ENCODE results near the gene SCNN1G.
A peak's percentile ranks its signal among the peaks of the same experiment; 100 is the strongest.
"Not testable (repeated sequence)": the region's sequence is repeated elsewhere in the genome, so short reads cannot be mapped to it uniquely, and the experiment has no call there.

SCNN1G gene, protein sequence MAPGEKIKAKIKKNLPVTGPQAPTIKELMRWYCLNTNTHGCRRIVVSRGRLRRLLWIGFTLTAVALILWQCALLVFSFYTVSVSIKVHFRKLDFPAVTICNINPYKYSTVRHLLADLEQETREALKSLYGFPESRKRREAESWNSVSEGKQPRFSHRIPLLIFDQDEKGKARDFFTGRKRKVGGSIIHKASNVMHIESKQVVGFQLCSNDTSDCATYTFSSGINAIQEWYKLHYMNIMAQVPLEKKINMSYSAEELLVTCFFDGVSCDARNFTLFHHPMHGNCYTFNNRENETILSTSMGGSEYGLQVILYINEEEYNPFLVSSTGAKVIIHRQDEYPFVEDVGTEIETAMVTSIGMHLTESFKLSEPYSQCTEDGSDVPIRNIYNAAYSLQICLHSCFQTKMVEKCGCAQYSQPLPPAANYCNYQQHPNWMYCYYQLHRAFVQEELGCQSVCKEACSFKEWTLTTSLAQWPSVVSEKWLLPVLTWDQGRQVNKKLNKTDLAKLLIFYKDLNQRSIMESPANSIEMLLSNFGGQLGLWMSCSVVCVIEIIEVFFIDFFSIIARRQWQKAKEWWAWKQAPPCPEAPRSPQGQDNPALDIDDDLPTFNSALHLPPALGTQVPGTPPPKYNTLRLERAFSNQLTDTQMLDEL

GRCh38 chr16:23182679-23183542 lies at the start of gene SCNN1G:
SCNN1G (plus strand) TSS chr16:23182745; CDS start chr16:23186272, 3,527 bp downstream.
- no peak for DNase-seq

GRCh38 chr16:23132775-23133463 lies 49.6 kb upstream of the SCNN1G start:
- no peak for DNase-seq

DNA sequence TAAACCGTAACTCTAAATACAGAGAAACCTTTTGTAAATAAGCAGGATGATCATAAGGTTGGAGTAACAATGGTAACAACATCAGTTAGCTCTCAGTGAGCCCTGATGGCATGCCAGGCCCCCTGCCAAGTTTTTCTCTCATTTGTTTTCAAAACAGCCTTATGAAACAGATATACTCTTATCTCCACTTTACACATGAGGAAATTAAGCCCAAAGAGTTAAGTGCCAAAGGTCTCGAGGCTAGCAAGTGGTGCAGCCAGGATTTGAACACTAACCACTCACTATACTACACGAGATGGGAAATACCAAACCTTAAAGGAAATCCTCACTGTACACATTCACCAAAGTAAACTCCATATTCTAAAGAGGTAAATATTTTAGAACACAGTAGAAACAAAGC lies 48.3 kb upstream of the SCNN1G start:
- no peak for DNase-seq

- no peak for DNase-seq
Measured at GRCh38 chr16:23137256-23137655, 45.3 kb upstream of the SCNN1G start.

DNA sequence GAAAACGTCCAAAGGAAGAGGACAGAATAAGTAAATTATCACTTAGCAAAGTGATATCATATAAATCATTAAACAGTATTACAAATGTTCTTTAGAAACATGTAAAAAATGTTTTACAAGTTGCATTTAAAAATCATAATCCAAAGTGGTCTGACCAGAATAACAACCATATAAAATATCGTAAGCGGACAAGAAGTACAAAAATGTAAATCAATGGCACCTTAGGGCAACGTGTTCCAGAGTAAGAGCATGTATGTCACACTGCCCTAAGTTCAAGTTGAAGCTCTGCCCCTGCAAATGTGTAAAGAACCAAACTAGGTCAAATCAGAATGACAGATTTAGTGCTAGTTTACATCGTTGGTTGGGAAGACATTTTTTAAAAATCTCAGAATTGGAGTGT lies 44.7 kb upstream of the SCNN1G start:
- no peak for DNase-seq

DNA sequence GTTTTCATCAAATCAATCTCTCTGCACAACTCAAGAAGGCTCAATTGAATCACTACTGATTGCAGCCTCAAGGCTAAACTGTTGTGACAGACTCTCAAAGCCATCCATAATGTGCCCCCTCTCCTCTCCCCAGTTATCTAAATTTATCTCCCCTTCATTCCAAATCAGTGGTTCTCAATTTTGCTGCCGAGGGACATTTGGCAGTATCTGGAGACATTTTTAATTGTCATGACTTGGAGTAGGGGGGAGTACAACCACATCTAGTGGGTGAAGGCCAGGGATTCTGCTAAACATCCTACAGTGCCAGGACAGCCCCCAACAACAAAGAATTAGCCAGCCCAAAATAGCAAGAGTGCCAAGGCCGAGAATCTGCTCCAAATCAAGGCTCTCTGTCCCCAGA lies 42.4 kb upstream of the SCNN1G start:
- DNase-seq, result no peak

DNA sequence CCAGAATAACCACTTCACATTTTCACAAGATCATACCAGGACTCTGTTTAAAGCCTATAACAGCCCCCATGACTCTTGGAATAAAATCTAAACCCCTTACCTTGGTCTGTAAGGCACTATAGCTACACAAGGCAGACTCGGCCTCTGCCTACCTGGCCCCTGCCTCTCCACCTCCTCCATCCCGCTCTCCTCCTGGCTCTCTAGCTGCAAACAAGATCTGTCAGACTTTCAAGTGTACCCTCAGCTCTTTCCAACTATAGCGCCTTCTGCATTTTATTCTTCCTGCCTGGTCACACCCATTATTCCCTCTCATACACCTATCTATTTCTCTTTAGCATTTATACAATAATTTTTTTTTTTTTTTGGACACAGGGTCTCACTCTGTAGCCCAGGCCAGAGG lies 41.5 kb upstream of the SCNN1G start:
- no peak for DNase-seq

GRCh38 chr16:23141500-23141899 lies 41.0 kb upstream of the SCNN1G start:
- no peak for DNase-seq

DNA sequence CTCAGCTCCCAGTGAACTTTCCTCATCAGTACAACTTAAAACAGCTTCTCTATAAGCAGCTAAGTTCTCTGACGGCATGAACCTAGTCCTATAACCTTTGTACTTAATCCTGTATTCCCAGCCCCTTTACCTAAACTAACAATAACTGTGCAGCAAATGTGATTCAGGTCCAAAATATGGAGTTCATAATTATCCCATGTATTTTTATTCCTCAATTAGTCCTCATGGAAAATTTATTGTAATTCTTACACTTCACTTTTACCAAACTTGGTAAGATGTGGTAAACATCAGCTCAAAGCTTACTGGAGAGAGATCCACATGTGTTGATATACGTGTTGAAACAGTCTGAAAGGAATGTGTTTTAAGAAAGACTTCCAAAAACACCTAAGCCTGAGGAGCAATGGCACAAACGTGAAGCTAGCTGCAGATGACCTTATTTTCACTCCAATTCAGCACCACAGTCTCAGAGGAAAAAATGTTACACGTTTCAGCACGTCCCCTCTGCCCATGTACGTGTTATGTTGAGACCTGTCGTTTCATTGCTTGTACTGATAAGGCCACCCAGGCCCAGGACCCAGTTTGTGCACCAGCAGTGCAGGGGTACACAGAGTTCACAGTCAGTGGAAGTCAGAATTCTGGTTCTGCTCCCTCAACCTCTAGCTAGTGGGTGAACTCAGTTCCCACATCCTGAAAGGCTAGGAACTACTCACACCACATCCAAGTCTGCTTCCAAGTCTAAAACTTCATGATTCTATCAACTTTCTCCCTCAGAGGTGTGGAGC lies 40.4 kb upstream of the SCNN1G start:
- no peak for DNase-seq

DNA sequence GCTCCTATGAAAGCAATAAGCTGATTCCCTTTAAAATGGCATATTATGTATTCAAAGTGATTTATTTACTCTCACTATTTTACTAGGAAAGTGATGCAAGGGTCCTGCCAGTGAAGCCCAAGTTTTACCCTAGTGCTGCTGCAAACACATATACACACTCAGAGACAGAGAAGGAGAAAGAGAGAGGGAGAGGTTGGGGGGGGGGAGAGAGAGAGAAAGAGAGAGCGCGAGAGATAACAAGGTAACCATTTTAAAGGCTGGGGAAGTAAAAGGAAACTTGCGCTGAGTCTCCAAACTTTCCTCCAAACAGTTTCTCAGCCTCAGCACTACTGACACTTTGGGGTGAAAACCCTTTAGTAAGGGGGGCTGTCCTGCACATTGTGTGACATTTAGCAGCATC lies 39.2 kb upstream of the SCNN1G start:
- no peak for DNase-seq

GRCh38 chr16:23144393-23144792 lies 38.2 kb upstream of the SCNN1G start:
- not testable (repeated sequence) for DNase-seq

- peak; percentile 51 for DNase-seq
Measured at GRCh38 chr16:23145186-23145585, 37.4 kb upstream of the SCNN1G start.

DNA sequence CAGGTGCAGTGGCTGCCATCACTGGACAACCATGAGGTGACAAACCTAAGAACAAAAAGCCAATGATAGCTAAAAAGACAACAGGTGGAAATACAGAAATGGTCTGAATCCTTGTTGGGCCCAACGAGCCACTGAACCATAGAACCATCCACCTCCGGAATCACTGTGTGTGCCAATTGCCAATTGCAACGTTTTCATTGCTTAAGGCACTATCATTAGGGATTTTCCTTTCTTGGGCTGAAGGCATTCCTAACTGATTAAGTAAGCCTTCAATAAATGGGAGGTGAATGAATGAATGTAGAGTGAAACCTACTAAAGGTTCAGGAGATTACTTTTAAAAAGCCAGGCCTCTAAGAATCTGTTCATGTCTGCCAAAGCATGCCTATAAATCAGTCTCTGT lies 36.9 kb upstream of the SCNN1G start:
- DNase-seq, result no peak

GRCh38 chr16:23146877-23147601 lies 35.5 kb upstream of the SCNN1G start:
- no peak for DNase-seq

GRCh38 chr16:23147666-23148065 lies 34.9 kb upstream of the SCNN1G start:
- no peak for DNase-seq

- no peak for DNase-seq
Measured at GRCh38 chr16:23148166-23148512, 34.4 kb upstream of the SCNN1G start.

DNA sequence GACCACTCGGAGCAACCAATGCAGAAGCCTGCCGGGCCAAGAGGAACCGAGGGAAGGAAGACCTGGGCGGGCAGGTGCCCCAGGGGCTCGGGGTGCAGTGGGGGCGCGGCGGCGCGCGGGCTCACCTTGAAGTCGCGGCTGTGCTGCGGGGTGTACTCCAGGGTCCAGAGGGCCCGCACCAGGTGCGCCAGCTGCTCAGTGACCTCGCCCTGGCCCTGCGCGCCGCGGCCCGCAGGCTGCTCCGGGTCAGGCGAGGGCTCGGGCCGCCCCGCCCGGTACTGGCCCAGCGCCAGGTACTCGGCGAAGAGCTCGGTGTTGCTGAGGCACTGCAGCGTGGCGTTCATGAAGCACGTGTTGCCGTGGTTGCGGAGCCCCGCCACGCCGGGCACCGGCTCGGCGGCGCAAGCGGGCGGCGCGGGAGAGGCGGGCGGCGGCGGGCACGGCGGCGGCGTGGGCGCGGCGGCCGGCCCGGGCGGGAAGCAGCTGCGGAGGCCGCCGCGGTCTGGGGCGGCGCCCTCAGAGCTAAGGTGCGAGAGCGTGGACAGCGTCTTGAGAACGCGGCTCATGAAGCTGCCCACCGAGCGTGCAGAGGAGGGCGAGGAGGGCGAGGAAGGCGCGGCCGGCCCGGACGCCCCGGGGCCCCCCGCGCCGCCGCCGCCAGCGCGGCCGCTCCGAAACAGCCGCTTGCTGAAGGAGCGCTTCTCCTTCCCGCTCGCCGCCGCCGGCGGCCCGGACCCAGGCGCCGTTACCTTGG lies 33.9 kb upstream of the SCNN1G start:
- peak; percentile 3 for DNase-seq

DNA sequence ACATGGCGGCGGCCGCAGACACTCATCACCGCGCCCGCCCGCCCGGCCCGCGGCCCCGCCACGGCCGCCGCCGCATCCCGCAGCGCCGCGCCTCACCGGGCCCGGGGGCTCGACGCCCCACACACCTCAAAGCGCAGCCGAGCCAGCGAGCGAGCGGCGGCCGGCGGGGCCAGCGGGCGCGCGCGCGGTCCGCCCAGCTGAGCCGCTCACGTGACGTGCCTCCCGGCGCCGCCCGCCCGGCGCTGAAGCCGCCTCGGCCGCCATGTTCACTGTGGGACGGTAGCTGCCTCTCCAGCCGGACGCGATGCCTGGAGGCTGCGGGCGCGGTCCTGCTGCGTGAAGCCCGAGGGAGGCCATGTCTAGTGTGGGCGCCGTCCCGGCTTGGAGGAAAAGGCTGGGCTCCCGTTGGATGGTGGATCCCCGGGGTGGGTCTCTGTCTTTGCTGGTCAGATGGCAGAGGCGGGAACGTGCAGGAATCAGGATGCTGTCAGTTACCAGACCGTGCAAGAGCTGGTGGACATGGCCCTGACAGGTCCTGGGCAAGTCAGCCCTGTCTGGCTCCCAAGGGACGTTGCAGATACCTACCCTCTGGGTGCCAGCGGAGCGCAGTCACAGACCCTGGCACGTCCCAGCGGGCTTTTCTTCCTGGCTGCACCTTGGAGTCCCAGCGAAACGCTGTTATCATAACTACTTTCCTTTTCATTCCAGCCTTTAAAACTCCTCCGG lies 33.1 kb upstream of the SCNN1G start, which contains the start of gene USP31:
TSS of gene USP31 (minus strand) at position 186 of the 726 bp plus-strand sequence. CDS start at position 4, 182 bp downstream.
- peak; percentile 95 for DNase-seq

DNA sequence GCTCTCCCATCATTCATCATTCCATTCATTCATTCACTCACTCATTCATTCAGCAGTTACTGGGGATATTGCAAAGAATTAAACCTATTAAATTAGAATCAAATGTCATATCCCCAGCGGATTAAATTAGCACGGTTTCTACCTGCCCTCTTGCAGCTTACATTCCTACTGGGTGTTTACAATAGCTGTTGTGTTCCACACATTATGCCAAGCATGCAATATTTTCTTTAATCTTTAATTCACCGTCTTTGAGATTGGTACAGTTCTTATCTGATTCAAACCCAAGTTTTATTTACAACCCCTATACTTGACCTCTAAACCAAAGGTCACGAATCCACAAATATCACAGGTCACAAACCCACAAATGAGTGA lies 32.6 kb upstream of the SCNN1G start:
- DNase-seq, result no peak

All from T1000 (cell line).